ENCODE measurements around the gene WIPI1.

The WIPI1 gene

DNA sequence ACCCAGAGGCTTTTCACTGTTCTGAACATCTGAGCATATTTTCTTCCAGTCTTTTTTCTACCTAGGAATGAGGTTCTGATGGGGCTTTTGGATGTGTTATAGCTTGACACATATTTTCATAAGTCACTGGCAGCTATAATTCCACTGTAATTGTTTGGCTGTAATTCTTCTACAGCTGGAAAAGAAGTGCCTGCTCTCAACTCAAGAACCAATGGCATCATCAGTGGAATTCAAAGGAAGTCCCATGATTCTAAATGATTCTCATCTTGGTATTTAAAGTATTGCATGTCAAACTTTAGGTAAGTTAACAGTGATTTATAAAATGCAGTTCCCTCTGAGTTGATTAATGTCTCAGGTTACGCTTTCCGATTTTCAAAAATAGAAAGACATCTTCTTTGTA, 16.8 kb downstream of the WIPI1 start:
- Histone ChIP-seq H3K27ac (ENCODE audit: low read depth, low read length) (no peak overlapping the region), H3K9me3 (ENCODE audit: control insufficient read depth in 5 of 5, low read length in 5 of 5) (no peaks in the 10 kb centered on the region), H3K27me3 (ENCODE audit: control insufficient read depth in 5 of 5, insufficient read depth in 4 of 5, low read length in 5 of 5) (no peaks in the 10 kb centered on the region), H3K4me1 (ENCODE audit: control insufficient read depth in 5 of 5, insufficient read depth in 5 of 5, low read length in 5 of 5) (peaks cover 1 to 36% (median 30%) of the 10 kb centered on the region in 5 donors), H3K36me3 (ENCODE audit: control insufficient read depth in 5 of 5, insufficient read depth in 5 of 5, low read length in 5 of 5) (peaks cover 5 to 42% (median 23%) of the 10 kb centered on the region in 5 donors), H3K4me3 (ENCODE audit: low read depth in 1 of 5, low read length in 5 of 5) (no peak overlapping the region), H3K9ac (ENCODE audit: low read length in 5 of 5) (no peak overlapping the region)

DNA sequence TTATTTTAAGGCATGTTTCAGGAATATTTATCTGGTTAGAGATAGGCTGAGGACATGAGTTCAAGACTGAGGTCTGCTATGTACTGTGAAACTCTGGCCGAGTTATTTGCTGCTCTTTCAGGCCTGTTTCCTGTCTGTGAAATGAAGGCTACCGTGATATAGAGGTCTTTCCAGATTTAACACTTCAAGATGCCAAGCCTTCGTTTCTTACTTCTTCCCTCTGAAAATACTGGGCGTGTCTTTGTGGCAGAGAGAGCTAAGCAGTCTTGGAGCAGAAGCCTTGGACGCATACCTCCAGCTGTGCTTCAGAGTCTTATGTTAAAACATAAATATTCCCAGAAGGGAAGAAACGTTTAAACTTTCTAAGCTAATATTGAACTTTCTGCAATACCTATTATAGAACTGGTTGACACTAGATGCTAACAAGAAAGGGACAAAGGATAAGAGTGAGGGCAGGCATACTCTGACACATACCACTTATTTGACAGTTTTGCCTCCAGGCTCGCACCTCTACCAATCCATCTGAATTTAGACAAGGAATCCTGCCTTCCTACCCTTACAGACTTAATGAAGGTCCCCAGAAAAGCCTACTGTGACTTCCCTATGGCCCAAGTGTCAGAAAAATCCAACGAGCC, 17.5 kb downstream of the WIPI1 start:
- no peak overlapping the region for H3K27ac ChIP-seq (ENCODE audit: low read depth, low read length)
- no peaks in the 10 kb centered on the region for H3K9me3 ChIP-seq (ENCODE audit: control insufficient read depth in 5 of 5, low read length in 5 of 5)
- H3K9ac ChIP-seq (ENCODE audit: low read length in 5 of 5): no peak overlapping the region
- peaks cover 5 to 43% (median 26%) of the 10 kb centered on the region in 5 donors for H3K36me3 ChIP-seq (ENCODE audit: control insufficient read depth in 5 of 5, insufficient read depth in 5 of 5, low read length in 5 of 5)
- H3K4me1 ChIP-seq (ENCODE audit: control insufficient read depth in 5 of 5, insufficient read depth in 5 of 5, low read length in 5 of 5): peaks cover 1 to 36% (median 30%) of the 10 kb centered on the region in 5 donors
- no peaks in the 10 kb centered on the region for H3K27me3 ChIP-seq (ENCODE audit: control insufficient read depth in 5 of 5, insufficient read depth in 4 of 5, low read length in 5 of 5)
- H3K4me3 ChIP-seq (ENCODE audit: low read depth in 1 of 5, low read length in 5 of 5): no peak overlapping the region

DNA sequence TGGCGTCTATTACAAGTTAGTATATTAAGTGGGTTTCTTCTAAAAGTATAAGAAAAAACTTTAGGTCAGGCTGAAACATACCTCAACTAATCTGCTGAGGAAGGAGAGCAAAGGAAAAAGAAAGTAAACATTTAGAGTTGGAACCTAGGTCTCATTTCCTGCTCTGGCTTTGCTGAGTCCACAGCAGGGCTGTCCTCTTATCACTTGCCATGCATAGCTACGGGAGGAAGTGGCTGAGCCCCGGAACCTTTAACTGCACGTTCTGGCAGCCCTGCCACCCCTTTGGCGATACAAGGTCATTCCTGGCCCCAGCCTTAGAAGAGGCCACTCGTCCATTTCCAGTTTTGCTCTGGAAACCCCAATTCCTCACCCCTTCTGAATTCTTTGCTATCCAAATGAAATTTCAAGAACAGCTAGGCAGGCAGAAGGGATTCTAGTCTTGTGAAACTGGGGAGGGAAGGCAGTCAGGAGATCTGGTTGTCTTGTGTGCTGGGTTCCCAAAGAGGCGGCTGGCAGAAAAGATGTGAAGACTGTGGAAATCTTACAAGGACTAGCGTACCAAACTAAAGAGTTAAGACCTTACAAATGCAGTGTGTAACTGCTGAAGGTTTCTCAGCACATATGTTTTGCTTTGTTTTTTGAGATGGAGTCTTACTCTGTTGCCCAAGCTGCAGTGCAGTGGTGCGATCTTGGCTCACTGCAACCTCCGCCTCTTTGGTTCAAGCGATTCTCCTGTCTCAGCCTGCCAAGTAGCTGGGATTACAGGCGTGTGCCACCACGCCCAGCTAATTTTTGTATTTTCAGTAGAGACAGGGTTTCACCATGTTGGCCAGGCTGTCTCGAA, 19.1 kb downstream of the WIPI1 start:
- H3K9ac ChIP-seq (ENCODE audit: low read length in 5 of 5): no peak overlapping the region
- H3K27me3 ChIP-seq (ENCODE audit: control insufficient read depth in 5 of 5, insufficient read depth in 4 of 5, low read length in 5 of 5): no peaks in the 10 kb centered on the region
- H3K4me3 ChIP-seq (ENCODE audit: low read depth in 1 of 5, low read length in 5 of 5): peak overlapping the region in 2 of 5 donors; percentile 30 to 33
- H3K36me3 ChIP-seq (ENCODE audit: control insufficient read depth in 5 of 5, insufficient read depth in 5 of 5, low read length in 5 of 5): peaks cover 3 to 46% (median 29%) of the 10 kb centered on the region in 5 donors
- peaks cover 1 to 36% (median 25%) of the 10 kb centered on the region in 5 donors for H3K4me1 ChIP-seq (ENCODE audit: control insufficient read depth in 5 of 5, insufficient read depth in 5 of 5, low read length in 5 of 5)
- no peaks in the 10 kb centered on the region for H3K9me3 ChIP-seq (ENCODE audit: control insufficient read depth in 5 of 5, low read length in 5 of 5)
- no peak overlapping the region for H3K27ac ChIP-seq (ENCODE audit: low read depth, low read length)

DNA sequence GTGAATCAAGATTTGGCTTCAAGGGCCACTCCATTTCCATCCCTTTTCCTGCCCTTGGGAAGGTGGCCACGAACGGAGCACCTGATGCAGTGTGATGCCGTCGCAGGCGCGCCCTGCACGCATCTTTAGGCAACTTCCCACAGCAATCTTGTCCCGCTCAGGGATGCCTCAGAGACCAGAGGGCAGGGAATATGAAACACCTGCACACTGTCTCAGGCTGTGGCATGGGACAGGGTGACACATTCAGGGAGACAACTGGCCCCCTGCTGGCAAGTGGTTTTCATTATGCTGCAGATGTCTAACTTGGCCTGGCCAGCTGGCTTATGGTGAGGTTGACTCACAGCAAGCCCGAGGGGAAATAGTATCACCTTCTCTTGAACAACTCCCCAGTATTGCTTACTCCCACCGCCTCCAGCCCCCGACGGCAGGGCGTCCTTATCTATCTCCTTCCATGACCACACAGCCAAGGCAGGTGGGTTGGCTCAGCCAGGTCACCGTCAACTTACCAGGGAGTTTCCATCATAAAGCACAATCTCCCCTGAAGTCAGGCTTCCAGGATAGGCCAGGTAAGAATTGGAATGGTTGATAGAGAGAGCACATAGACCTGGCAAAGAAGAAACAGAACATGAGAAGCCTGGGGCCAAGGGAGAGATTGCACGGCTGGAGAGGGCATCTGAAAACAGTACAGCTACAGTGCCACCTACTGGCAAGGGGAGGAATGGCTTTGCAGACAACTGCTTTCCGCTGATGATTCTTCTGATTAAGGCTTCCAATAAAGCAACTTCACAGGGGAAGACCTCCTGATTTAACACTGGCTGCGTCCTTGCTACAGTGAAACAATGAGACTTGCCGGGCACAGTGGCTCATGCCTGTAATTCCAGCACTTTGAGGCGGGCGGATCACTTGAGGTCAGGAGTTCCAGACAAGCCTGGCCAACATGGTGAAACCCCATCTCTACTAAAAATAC, 21.1 kb downstream of the WIPI1 start:
- Histone ChIP-seq H3K9me3 (ENCODE audit: control insufficient read depth in 5 of 5, low read length in 5 of 5) (no peaks in the 10 kb centered on the region), H3K9ac (ENCODE audit: low read length in 5 of 5) (no peak overlapping the region), H3K36me3 (ENCODE audit: control insufficient read depth in 5 of 5, insufficient read depth in 5 of 5, low read length in 5 of 5) (peaks cover 3 to 61% (median 48%) of the 10 kb centered on the region in 5 donors), H3K4me1 (ENCODE audit: control insufficient read depth in 5 of 5, insufficient read depth in 5 of 5, low read length in 5 of 5) (peaks cover 0 to 21% (median 13%) of the 10 kb centered on the region in 5 donors), H3K27ac (ENCODE audit: low read depth, low read length) (no peak overlapping the region), H3K27me3 (ENCODE audit: control insufficient read depth in 5 of 5, insufficient read depth in 4 of 5, low read length in 5 of 5) (no peaks in the 10 kb centered on the region), H3K4me3 (ENCODE audit: low read depth in 1 of 5, low read length in 5 of 5) (no peak overlapping the region)

DNA sequence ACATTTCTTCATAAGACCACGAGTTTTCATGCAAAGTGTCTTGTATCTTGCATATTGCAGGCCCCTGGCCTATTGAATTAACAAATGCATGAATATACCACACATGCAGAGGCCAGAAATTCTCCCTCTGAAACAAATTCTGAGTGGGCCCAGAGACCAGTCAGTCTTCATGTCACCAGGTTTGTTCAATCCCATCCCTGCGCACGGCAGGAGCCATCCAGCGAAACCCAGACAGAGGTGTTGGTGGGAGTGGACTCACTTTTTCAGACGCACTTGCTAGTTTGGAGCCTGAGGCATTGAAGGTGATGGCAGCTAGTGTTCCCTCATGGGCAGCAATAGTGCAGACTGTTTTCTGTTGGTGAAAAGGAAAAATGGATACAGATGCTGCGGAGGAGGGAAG, 21.9 kb downstream of the WIPI1 start:
- no peaks in the 10 kb centered on the region for H3K9me3 ChIP-seq (ENCODE audit: control insufficient read depth in 5 of 5, low read length in 5 of 5)
- peaks cover 0 to 15% (median 10%) of the 10 kb centered on the region in 5 donors for H3K4me1 ChIP-seq (ENCODE audit: control insufficient read depth in 5 of 5, insufficient read depth in 5 of 5, low read length in 5 of 5)
- no peak overlapping the region for H3K9ac ChIP-seq (ENCODE audit: low read length in 5 of 5)
- H3K36me3 ChIP-seq (ENCODE audit: control insufficient read depth in 5 of 5, insufficient read depth in 5 of 5, low read length in 5 of 5): peaks cover 3 to 64% (median 56%) of the 10 kb centered on the region in 5 donors
- H3K27me3 ChIP-seq (ENCODE audit: control insufficient read depth in 5 of 5, insufficient read depth in 4 of 5, low read length in 5 of 5): no peaks in the 10 kb centered on the region
- no peak overlapping the region for H3K4me3 ChIP-seq (ENCODE audit: low read depth in 1 of 5, low read length in 5 of 5)
- no peak overlapping the region for H3K27ac ChIP-seq (ENCODE audit: low read depth, low read length)

DNA sequence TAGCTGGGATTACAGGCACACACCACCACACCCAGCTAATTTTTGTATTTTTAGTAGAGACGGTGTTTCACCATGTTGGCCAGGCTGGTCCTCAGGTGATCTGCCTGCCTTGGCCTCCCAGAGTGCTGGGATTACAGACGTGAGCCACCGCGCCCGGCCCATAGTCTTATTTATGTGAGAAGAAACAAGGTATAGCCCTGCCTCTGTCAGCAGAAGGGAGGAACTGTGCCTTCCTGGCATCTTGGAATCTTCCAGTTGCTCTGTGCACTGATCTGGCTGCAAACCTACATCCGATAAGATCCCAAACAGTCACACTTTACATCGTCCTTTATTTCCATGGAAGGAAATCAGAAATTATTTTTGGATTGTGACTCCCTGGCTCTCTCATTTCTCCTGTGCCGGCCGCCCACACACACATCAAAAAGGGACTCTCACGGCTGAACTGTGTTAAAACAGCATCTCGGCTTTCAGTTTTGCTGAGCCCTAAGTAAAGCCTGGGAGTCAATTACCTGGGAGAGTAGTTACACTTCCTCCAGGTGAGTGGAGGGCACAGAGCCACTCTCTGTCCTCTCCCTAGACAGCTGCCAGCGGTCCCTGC, 23.3 kb downstream of the WIPI1 start:
- Histone ChIP-seq H3K9me3 (ENCODE audit: control insufficient read depth in 5 of 5, low read length in 5 of 5) (no peaks in the 10 kb centered on the region), H3K4me3 (ENCODE audit: low read depth in 1 of 5, low read length in 5 of 5) (no peak overlapping the region), H3K9ac (ENCODE audit: low read length in 5 of 5) (no peak overlapping the region), H3K27ac (ENCODE audit: low read depth, low read length) (no peak overlapping the region), H3K27me3 (ENCODE audit: control insufficient read depth in 5 of 5, insufficient read depth in 4 of 5, low read length in 5 of 5) (no peaks in the 10 kb centered on the region), H3K36me3 (ENCODE audit: control insufficient read depth in 5 of 5, insufficient read depth in 5 of 5, low read length in 5 of 5) (peaks cover 5 to 68% (median 62%) of the 10 kb centered on the region in 5 donors), H3K4me1 (ENCODE audit: control insufficient read depth in 5 of 5, insufficient read depth in 5 of 5, low read length in 5 of 5) (peaks cover 0 to 15% (median 10%) of the 10 kb centered on the region in 5 donors)

DNA sequence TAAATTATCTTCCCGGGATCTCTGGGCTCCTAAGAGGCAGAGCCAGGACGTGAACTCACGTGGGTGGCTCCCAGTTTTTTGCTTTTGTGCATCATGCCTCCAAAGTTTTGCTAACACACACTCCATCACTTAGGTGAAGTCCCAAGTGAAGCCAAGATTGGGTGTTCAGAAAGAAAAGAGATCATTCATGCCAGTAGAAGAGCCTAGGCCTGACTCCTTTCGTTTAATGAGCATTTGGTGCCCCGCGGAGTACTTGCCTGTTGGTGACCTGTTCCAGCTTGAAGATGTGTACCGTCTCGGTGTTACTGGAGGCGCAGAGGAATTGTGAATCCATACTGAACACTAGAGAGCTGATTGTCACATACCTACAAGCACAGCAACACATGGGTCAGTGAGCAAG, 24.1 kb downstream of the WIPI1 start:
- no peak overlapping the region for H3K4me3 ChIP-seq (ENCODE audit: low read depth in 1 of 5, low read length in 5 of 5)
- H3K4me1 ChIP-seq (ENCODE audit: control insufficient read depth in 5 of 5, insufficient read depth in 5 of 5, low read length in 5 of 5): peaks cover 0 to 13% (median 10%) of the 10 kb centered on the region in 5 donors
- peaks cover 6 to 76% (median 70%) of the 10 kb centered on the region in 5 donors for H3K36me3 ChIP-seq (ENCODE audit: control insufficient read depth in 5 of 5, insufficient read depth in 5 of 5, low read length in 5 of 5)
- no peaks in the 10 kb centered on the region for H3K9me3 ChIP-seq (ENCODE audit: control insufficient read depth in 5 of 5, low read length in 5 of 5)
- peak overlapping the region in 1 of 5 donors; percentile 7 for H3K9ac ChIP-seq (ENCODE audit: low read length in 5 of 5)
- no peaks in the 10 kb centered on the region for H3K27me3 ChIP-seq (ENCODE audit: control insufficient read depth in 5 of 5, insufficient read depth in 4 of 5, low read length in 5 of 5)
- H3K27ac ChIP-seq (ENCODE audit: low read depth, low read length): no peak overlapping the region

DNA sequence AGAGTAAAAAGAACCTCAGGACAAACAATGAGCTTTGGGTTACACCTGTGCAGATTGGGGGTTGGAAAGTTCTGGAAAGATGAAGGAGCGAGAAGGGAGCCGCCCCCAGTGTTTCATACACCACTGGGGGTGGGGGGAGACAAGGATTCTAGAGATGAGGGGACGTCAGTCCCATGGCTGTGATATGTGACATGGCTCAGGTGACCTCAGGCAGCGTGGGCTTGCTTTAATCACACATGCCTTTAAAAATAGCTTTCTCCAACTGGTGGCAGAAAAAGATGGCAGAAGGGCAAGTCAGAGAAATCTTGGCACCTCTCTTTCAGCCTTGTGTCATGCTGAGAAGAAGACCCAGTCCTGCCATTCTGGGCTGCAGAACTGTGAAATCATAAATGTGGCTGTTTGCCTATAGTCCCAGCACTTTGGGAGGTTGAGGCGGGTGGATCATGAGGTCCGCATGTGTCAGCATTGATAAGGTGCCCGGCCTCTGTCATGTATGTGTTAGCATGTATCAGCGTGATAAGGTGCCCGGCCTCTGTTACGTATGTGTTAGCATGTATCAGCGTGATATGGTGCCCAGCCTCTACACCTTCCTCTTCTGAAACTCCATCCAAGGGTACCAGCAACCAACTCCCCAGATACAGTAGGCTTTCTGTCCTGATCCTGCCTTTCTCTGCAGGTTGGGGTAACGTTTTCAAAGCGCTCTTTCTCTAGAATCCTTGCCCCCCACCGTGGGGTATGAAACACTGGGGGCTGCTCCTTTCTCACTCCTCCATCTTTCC, 25.0 kb downstream of the WIPI1 start:
- no peaks in the 10 kb centered on the region for H3K27me3 ChIP-seq (ENCODE audit: control insufficient read depth in 5 of 5, insufficient read depth in 4 of 5, low read length in 5 of 5)
- H3K36me3 ChIP-seq (ENCODE audit: control insufficient read depth in 5 of 5, insufficient read depth in 5 of 5, low read length in 5 of 5): peaks cover 6 to 85% (median 78%) of the 10 kb centered on the region in 5 donors
- peaks cover 0 to 10% (median 6%) of the 10 kb centered on the region in 5 donors for H3K4me1 ChIP-seq (ENCODE audit: control insufficient read depth in 5 of 5, insufficient read depth in 5 of 5, low read length in 5 of 5)
- no peak overlapping the region for H3K4me3 ChIP-seq (ENCODE audit: low read depth in 1 of 5, low read length in 5 of 5)
- H3K9me3 ChIP-seq (ENCODE audit: control insufficient read depth in 5 of 5, low read length in 5 of 5): no peaks in the 10 kb centered on the region
- no peak overlapping the region for H3K9ac ChIP-seq (ENCODE audit: low read length in 5 of 5)
- no peak overlapping the region for H3K27ac ChIP-seq (ENCODE audit: low read depth, low read length)

DNA sequence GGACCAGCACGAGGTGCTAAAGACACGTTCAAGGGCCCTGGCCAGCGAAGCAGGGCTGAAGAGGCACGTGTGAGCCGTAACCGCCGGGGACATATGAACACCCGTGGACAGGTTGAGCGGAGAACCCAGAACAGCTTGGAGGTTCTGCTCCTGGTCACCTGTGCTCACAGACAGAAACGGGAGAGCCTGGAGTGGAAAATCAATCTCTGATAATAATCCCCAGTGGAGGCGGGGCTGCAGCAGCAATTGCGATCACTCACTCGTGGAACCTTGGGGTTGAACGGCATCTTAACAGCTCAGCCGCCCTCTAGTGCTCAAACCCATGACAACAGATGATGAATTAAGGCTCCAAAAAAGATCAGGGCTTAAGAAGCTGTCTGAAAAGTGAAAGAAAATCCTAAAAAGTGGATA, 25.6 kb downstream of the WIPI1 start:
- Histone ChIP-seq H3K27me3 (ENCODE audit: control insufficient read depth in 5 of 5, insufficient read depth in 4 of 5, low read length in 5 of 5) (no peaks in the 10 kb centered on the region), H3K27ac (ENCODE audit: low read depth, low read length) (no peak overlapping the region), H3K9me3 (ENCODE audit: control insufficient read depth in 5 of 5, low read length in 5 of 5) (no peaks in the 10 kb centered on the region), H3K36me3 (ENCODE audit: control insufficient read depth in 5 of 5, insufficient read depth in 5 of 5, low read length in 5 of 5) (peaks cover 6 to 91% (median 83%) of the 10 kb centered on the region in 5 donors), H3K4me1 (ENCODE audit: control insufficient read depth in 5 of 5, insufficient read depth in 5 of 5, low read length in 5 of 5) (peaks cover 0 to 10% (median 6%) of the 10 kb centered on the region in 5 donors), H3K9ac (ENCODE audit: low read length in 5 of 5) (no peak overlapping the region), H3K4me3 (ENCODE audit: low read depth in 1 of 5, low read length in 5 of 5) (no peak overlapping the region)
